Kidney (tissue), 14 donors: ENCODE results near the gene ARVCF. TPM values are rescaled to one million over a fixed set of nuclear protein-coding genes. Genes with fewer than 3 reads are reported as not detected.

Experiments used
- DNase-seq, 5 donors: peaks; one replicate each; pipeline ENCODE4 v3.0.0-alpha.2; 2013 to 2020
- FAIRE-seq: peaks from 2 replicates; lab custom pipeline; 2012; peaks lifted over from hg19 to GRCh38; lab: Jason Lieb, UNC
- H3K27ac ChIP-seq, 2 donors: one replicate each; pipeline ENCODE4 v1.7.0; 2013; ENCODE audit warnings: low read depth in 2 of 2, low read length in 2 of 2, inconsistent platforms in 1 of 2
- H3K27me3 ChIP-seq: one replicate; pipeline ENCODE4 v1.7.1; 2013; ENCODE audit warnings: low read length, inconsistent platforms; ENCODE audit not compliant: control insufficient read depth, insufficient read depth
- H3K36me3 ChIP-seq, 3 donors: one replicate each; pipeline versions ENCODE4 v1.7.0 to v1.7.1; 2013; ENCODE audit warnings: low read length in 3 of 3, control low read depth in 1 of 3, inconsistent platforms in 1 of 3; ENCODE audit not compliant: insufficient read depth in 3 of 3, control insufficient read depth in 2 of 3
- H3K4me1 ChIP-seq, 3 donors: one replicate each; pipeline versions ENCODE4 v1.7.0 to v1.7.1; 2013; ENCODE audit warnings: low read length in 3 of 3, inconsistent platforms in 1 of 3, low read depth in 1 of 3; ENCODE audit not compliant: control insufficient read depth in 2 of 3, insufficient read depth in 2 of 3
- H3K4me3 ChIP-seq, 3 donors: one replicate each; pipeline versions ENCODE4 v1.7.0 to v1.8.1; 2013; ENCODE audit warnings: low read length in 3 of 3, control low read depth in 1 of 3, inconsistent platforms in 1 of 3
- H3K9ac ChIP-seq, 3 donors: one replicate each; pipeline versions ENCODE4 v1.7.0 to v1.7.1; 2013; ENCODE audit warnings: low read length in 3 of 3, control low read depth in 1 of 3, inconsistent platforms in 1 of 3
- H3K9me3 ChIP-seq, 3 donors: one replicate each; pipeline versions ENCODE4 v1.7.0 to v1.7.1; 2013; ENCODE audit warnings: low read length in 3 of 3, control low read depth in 1 of 3, inconsistent platforms in 1 of 3; ENCODE audit not compliant: control insufficient read depth in 2 of 3, insufficient read depth in 1 of 3
- intact Hi-C: fragments of 100-400 bp; cut with DNase I; formaldehyde crosslinking; loops from one replicate; pipeline ENCODE4 v1.11.1; 2022
- polyA plus RNA-seq: library from polyadenylated mRNA; stranded (reverse); fragments of 350-450 nt; fragmentation: Illumina TruSeq; extraction: RNeasy Lipid Tissue Mini Kit (QIAGEN cat#74804); gene quantifications from one replicate; pipeline ENCODE4 v1.2.3, GENCODE V29; 2014; ENCODE audit warnings: low read depth, low replicate concordance; ENCODE audit not compliant: insufficient read depth
- total RNA-seq: library from RNA; stranded (reverse); fragmentation: NEBNext Ultra II Directional; extraction: Animal tissue kit (Norgen Biotek cat#: 25700); gene quantifications from one replicate; pipeline ENCODE4 v1.2.1, GENCODE V29; 2021
- TF ChIP-seq, protein P1 (sequence below): IDR thresholded peaks from 3 replicates; pipeline ENCODE4 v1.5.1; 2012; ENCODE audit warnings: mild to moderate bottlenecking, moderate library complexity, borderline replicate concordance; ENCODE audit not compliant: insufficient read depth; ENCODE audit errors: extremely low read depth
- donor health status: control.
- donor health status: control.
- donor health status: control.
- donor health status: control.
- donor health status: control.
- donor health status: DM: yes; HTN: yes; CAD: no.
- donor health status: Normal renal cell carcinoma (clear cell type).

Gene ARVCF
- total and polyA plus RNA-seq, 2 donors from 2014 or later: 16.0 to 21.9 TPM

DNA sequence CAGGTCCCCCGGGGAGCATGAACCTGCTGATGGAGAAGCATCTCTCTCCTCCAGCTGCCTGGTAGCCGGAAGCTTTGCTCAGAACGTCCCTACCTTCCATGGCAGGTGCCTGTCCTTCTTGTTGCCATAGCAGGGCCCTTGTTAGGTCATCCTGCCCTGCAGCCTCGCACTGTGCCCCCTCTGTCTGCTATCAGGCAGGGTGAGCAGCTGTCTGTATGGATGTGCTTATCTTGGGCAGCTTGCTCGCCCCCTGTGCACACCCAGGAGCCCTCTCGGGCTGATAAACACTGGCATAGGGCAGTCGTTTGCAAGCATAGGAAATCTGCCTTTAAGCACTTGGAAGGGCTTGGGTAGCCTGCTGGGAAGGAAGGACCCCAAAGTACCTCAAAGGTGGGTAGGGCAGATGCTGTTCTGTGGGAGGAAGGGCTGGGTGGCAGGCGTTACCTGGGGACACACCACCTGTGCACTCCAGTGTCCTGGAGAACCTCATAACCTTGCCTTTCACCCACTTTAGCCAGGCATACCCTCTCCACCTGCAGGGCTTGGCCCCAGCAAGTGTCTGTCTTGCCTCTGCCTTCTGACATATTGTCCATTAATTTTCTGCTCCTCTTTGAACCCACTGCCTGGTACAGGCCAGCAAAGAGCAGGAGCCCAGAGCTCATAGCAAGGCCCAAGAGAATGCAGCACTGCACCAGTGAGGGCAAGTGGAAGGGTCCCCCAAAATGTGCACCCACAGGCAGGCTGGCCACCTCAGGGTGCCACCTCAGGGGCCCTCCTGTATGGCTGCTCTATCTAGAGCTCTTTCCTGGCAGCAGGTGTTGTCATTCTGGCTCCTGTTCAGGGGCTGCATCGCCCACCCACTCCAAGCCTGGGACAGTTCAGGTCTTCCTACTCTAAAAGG is 83.0 kb downstream of the ARVCF start:
- no peaks in the 10 kb centered on the region for H3K9me3 ChIP-seq
- H3K27ac ChIP-seq: no peak overlapping the region

GRCh38 chr22:19932367-19933206 is 84.0 kb downstream of the ARVCF start:
- FAIRE-seq (no peak), DNase-seq (no peak)
- no peaks in the 10 kb centered on the region for H3K27me3 ChIP-seq
- no peak overlapping the region for H3K4me3 ChIP-seq
- no peaks in the 10 kb centered on the region for H3K4me1 ChIP-seq
- no peak overlapping the region for H3K9ac ChIP-seq
- intact Hi-C loops: no loop called here
- no peaks in the 10 kb centered on the region for H3K36me3 ChIP-seq
- no peak overlapping the region for H3K27ac ChIP-seq
- no peaks in the 10 kb centered on the region for H3K9me3 ChIP-seq
- TF ChIP-seq, protein P1, sequence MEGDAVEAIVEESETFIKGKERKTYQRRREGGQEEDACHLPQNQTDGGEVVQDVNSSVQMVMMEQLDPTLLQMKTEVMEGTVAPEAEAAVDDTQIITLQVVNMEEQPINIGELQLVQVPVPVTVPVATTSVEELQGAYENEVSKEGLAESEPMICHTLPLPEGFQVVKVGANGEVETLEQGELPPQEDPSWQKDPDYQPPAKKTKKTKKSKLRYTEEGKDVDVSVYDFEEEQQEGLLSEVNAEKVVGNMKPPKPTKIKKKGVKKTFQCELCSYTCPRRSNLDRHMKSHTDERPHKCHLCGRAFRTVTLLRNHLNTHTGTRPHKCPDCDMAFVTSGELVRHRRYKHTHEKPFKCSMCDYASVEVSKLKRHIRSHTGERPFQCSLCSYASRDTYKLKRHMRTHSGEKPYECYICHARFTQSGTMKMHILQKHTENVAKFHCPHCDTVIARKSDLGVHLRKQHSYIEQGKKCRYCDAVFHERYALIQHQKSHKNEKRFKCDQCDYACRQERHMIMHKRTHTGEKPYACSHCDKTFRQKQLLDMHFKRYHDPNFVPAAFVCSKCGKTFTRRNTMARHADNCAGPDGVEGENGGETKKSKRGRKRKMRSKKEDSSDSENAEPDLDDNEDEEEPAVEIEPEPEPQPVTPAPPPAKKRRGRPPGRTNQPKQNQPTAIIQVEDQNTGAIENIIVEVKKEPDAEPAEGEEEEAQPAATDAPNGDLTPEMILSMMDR: no peak

More for the DNA sequence above, 83.0 kb downstream of the ARVCF start:
- FAIRE-seq (no peak), DNase-seq (no peak)
- TF ChIP-seq, protein P1: no peak
- H3K9ac ChIP-seq: no peak overlapping the region
- H3K36me3 ChIP-seq: no peaks in the 10 kb centered on the region
- H3K4me3 ChIP-seq: no peak overlapping the region
- H3K4me1 ChIP-seq: no peaks in the 10 kb centered on the region
- intact Hi-C loops: no loop called here
- no peaks in the 10 kb centered on the region for H3K27me3 ChIP-seq

- Histone ChIP-seq H3K27me3 (no peaks in the 10 kb centered on the region), H3K36me3 (no peaks in the 10 kb centered on the region), H3K27ac (no peak overlapping the region), H3K9ac (no peak overlapping the region), H3K9me3 (no peaks in the 10 kb centered on the region), H3K4me3 (no peak overlapping the region), H3K4me1 (no peaks in the 10 kb centered on the region)
- DNase-seq (no peak), FAIRE-seq (no peak)
- TF ChIP-seq, protein P1: no peak
- intact Hi-C loops: no loop called here
These were observed 85.1 kb downstream of the ARVCF start for GRCh38 chr22:19931514-19931913.
